Skeletal muscle cell (primary cell): Measurements from ENCODE around the gene CSNK1D.
A peak's percentile ranks its signal among the peaks of the same experiment; 100 is the strongest.
"Not testable (repeated sequence)": the region's sequence is repeated elsewhere in the genome, so short reads cannot be mapped to it uniquely, and the experiment has no call there.

Source experiments
- DNase-seq: peaks from one replicate; pipeline ENCODE4 v3.0.0-alpha.2; 2010; ENCODE audit warnings: low read depth
- H3K4me3 ChIP-seq: 2 replicates; pipeline ENCODE4 v1.5.1; 2011; ENCODE audit warnings: low read depth, mild to moderate bottlenecking, control low read depth, low read length, moderate library complexity

CSNK1D gene

DNA sequence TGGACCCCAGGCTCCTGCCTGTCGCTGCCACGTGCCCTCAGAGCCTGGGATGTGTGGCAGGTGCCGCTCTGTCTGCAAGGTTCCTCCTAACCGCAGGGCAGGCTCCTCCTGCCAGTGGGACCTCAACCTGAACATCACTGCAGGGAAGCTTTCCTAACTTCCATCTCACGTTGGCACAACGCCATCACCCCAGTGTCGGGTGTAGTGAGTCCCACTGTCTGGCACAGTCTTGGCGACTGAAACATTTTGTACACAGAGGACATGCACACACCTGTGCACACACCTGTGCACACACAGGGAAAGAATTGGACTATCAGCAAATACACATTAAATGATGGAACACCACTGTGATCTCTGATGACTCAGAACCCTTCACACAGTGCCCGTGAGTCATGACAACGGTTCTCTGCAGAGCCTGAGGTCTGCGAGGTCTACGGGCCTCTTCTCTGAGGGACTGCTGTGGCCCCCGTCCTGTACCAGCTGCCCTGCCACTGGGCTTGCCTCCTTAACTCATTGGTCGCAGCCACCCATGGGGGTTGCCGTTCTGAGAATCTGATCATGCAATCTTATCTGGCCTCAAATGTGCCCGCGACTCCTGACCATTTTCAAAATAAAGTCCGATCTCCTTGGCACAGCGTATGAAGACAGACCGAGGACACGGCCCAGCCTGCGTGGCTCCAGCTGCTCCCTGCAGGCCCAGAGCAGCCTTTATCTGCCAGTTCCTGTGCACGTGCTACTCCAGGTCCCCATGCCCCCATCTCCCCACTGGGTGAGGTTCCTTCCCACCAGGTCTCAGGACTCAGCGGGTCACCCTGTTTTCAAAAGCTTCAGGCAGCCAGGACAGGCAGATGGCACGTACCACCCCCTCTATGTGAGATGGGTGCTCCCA lies 68.4 kb downstream of the CSNK1D start:
- peak; percentile 39 for DNase-seq

DNA sequence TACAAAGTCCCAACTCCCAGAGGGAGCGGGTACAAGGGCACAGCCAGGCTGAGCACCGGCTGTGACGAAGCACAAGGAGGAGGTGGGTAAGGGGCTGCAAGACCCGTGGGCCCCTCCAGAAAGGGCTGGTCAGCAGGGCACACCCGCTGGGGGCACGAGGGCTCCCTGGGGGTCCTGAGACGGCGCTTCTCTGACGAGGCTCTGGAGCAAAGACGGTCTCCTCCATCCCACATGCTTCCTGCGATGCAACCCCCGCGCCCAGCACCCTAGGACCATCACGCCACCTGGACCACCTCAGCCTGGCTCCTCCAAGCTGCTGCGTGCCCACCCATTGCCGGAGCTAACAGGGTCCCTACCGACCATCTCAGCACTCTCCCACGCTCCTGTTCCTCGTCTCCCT lies 69.6 kb downstream of the CSNK1D start:
- no peak overlapping the region for H3K4me3 ChIP-seq

More for the DNA sequence above, 68.4 kb downstream of the CSNK1D start:
- no peak overlapping the region for H3K4me3 ChIP-seq

DNA sequence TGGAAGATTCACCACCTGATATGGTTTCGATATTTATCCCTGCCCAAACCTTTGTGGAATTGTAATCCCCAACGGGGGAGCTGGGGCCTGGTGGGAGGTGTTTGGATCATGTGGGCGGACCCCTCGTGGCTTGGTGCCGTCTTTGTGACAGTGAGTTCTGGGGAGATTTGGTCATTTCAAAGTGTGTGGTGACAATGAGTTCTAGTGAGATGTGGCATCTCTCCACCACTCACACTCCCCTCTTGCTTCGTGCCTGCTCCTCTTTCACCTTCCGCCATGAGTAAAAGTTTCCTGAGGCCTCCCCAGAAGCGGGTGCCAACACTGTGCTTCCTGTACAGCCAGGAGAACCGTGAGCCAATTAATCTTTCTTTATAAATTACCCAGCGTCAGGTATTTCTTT lies 70.5 kb downstream of the CSNK1D start:
- H3K4me3 ChIP-seq: no peak overlapping the region
- no peak for DNase-seq

More for the DNA sequence above, 69.6 kb downstream of the CSNK1D start:
- DNase-seq: no peak

DNA sequence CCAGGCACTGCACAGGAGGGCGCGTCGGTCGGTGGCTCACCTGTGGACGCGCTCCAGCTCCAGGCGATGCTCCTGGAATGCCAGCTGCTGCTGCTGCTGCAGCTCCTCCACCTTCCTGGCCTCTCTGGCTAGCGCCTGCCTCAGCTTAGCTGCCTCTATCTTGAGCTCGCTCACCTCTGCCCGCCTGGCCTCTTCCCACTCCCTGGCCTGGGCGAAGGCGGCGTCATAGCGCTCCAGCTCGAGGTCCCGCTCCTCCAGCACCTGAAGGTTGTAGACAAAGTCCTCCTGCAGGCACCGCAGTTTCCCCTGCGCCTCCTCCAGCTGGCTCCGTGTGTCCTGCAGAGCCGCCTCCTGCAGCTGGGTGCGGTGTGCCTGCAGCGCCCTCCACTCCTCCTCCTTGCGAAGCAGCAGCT lies 72.0 kb downstream of the CSNK1D start:
- DNase-seq: no peak
- no peak overlapping the region for H3K4me3 ChIP-seq

DNA sequence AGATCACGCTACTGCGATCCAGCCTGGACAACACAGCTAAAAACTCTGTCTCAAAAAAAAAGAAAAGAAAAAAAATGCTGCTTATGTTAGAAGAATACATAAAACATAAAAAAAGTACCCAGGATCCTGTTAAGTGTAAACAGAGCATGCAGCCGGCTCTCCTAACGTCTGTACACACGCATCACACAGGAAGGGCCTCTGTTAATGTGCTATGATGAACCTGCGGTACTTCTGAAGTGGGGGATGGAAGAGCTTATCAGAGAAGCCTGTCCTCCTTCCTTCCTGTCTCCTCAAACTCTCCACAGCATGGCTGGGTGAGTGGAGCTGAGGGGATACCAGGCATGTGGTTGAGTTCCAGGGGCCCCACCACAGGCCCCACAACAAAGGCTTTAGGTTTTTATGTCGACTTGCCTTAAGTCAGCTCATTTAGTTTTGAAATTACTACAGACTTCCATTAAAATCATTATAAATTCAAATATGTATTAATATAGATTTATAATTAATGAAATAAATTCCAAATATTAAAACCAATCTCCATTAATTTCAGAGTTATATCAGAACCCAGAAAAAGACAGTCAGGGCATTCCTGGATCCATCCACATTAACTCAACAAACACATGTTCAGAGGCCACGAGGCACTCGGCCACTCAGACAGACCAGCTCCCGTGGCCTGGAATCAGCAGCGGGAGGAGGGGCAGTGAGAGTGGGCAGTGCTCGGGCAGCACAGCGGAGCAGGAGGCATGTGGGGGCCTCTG lies 72.6 kb downstream of the CSNK1D start:
- DNase-seq: no peak

DNA sequence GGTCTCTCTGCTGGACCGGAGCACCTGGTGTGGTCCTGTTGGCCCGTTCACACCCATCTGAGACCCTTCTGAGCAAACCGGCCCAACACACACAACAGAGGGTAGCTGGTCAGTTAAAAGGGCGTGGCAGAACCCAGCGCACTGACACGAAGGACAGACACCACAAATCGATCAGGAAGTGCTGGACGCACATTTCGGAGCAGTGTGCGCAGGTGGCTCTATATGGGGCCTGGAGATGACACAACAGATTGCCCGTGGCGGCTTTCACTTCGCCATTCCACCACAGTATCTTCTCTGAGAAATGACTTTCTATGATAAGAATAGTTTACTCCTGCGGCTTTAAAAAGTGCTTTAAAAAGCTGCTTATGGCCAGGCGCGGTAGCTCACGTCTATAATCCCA lies 73.4 kb downstream of the CSNK1D start:
- H3K4me3 ChIP-seq: no peak overlapping the region
- no peak for DNase-seq

More for the DNA sequence above, 72.6 kb downstream of the CSNK1D start:
- no peak overlapping the region for H3K4me3 ChIP-seq

DNA sequence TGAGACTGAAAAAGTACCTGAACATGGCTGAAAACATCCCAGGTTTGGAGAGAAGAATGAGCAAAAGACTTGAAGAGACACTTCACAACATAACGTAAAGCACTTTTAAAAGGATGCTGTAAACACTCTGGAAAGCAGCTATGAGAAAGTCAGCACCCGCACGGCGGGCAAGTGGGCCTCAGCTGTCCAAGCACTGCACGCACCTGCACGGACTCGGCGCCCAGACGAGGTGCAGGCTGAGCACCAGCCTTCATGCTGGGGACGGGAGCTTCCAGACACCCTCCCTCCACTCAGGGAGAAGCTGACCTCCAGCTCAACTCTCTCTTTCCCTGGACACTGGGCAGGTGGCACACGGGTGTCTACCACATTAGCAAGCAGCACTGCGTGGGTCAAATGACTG lies 74.0 kb downstream of the CSNK1D start:
- DNase-seq: no peak
- no peak overlapping the region for H3K4me3 ChIP-seq

DNA sequence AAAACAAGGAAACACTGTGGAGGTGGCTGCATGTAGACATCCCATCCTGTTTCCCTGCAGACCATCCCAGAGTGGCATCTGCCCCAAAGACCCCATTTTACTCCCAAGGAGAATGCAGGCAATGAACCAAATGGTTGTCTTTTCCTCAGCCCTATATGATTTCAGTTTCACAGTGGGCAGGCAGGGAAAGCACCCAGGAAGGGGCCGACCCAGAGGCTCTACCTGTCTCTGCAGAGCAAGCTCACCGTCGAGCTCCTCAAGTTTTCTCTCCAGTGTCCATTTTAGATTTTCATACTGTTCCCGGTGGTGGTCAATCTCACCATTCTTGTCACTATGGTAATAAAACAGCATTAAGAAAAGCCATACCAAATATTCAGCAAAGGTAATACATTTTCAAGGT lies 75.4 kb downstream of the CSNK1D start:
- no peak overlapping the region for H3K4me3 ChIP-seq
- DNase-seq: no peak

DNA sequence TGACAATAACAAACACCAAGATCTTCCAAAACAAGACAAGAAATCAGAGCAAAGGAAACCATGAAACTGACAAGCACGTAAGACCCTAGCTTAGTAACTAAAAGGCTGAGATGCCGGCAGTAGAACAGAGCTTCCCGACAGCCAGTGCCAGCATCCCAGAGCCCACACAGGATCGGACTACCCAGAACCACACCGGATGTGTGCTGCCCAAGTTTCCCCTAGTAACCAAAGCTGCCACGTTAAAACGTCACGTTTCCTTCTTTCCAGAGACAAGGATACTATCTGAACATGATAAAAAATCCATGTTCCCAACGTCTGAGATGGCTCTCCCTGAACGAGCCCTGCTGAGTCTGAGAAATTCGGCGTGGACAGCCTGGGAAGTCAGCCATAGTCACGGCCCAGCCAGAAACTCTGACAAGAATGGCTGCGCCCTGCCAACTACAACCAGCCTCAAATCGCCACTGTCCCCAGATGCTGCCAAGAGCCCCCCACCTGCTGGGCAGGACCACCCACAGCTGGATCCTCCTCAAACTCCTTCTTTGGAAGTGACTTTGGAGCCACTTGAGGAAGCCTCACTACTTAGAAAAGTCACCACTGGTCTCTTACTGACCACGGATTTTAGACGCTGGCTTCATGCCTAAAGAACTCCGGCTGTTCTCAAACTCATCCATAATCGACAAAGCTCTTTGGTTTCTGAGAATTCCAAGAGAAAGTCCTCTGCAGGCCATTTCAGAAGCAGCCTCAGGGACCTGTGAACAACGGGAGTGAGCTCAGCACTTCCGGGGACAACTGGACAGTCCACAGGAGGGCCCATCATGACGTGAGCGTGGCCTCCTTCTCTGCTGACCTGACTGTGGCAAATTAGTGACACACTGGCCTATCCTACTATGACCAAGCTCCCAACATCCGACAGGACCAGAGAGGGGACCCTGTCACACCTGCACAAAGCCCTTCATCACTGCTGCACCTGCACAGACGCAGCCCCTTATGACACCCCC lies 77.5 kb downstream of the CSNK1D start:
- H3K4me3 ChIP-seq: no peak overlapping the region
- DNase-seq: no peak

DNA sequence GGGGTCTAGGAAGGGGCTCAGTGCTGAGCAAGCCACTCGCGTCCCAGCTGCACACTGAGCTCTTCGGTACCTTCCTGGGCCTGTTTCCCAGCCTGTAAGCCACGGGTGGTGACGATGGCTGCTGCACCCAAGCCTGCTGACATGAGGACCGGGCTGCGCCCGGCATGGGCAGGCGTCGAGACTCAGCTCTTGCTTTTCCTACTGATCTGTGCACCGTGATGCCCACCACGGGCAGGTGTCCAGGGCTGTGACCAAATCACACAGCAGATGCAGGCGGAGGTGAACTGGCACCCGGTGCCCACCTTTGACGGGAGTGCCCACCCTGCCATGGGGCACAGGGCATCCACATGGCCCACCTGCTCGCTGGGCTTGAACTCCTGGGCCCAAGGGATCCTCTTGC lies 78.7 kb downstream of the CSNK1D start:
- no peak for DNase-seq
- H3K4me3 ChIP-seq: no peak overlapping the region

DNA sequence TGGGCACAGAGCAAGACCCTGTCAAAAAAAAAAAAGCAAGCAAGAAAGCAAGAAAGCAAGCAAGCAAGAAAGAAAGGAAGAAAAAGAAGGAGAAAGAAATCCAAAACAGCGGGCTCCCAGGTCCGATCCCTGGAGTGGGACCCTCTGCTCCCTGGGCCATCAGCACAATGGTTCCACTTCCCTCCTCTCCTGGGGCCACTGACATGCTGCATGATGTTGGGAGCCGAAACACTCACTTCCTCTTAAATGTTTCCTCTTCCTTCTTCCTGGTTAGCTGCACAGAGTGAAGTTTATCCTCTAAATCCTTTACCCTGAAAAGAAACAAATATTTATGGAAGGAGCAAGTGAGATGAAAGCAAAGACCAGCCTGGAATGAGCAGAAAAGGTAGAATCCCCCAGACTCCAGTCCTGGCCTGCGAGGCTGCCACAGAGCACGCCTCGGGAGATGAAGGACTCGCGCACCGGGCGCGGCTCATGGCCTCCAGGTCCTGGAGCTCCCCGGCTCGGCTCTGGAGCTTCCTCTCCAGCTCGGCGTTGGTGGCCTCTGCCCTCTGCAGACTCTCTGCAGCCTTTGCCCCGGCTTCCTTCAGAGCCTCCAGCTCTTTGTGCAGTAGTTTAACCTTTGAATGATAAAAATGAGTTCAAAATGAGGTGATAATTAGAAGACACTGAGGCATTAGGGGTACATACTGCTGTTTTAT lies 79.8 kb downstream of the CSNK1D start:
- no peak for DNase-seq
- no peak overlapping the region for H3K4me3 ChIP-seq

DNA sequence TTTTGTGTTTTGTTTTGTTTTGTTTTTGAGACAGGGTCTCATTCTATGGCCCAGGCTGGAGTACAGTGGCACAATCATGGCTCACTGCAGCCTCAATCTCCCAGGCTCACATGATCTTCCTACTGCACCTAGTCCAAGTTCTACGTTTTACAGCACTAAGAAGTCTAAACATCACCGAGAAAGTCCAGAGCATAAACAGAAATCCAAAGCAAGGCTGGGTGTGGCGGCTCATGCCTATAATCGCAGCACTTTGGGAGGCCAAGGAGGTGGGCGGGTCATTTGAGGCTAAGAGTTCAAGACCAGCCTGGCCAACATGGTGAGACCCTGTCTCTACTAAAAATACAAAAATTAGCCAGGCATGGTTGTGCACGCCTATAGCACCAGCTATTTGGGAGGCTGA lies 80.5 kb downstream of the CSNK1D start:
- H3K4me3 ChIP-seq, DNase-seq: not testable (repeated sequence)
